Stimulated activated CD8-positive, alpha-beta memory T cell treated with anti-CD3 and anti-CD28 coated beads, Interleukin-7, amount 100 ng/mL, for 1 hour (primary cell): ENCODE data around the gene ZNF653.
A peak's percentile ranks its signal among the peaks of the same experiment; 100 is the strongest.
"Not testable (repeated sequence)": the region's sequence is repeated elsewhere in the genome, so short reads cannot be mapped to it uniquely, and the experiment has no call there.

Experiments used
- DNase-seq, 2 donors: peaks; one replicate each; pipeline ENCODE4 v3.0.0-alpha.2; 2020; ENCODE audit warnings: low read depth in 2 of 2

The ZNF653 gene

GRCh38 chr19:11456659-11457058, 49.0 kb downstream of the ZNF653 start:
- DNase-seq = no peak

- DNase-seq = not testable (repeated sequence)
These were observed 50.4 kb downstream of the ZNF653 start for GRCh38 chr19:11455233-11455554.

- DNase-seq = no peak
These were observed 51.9 kb downstream of the ZNF653 start for GRCh38 chr19:11453468-11454341.

GRCh38 chr19:11452620-11453310, 52.9 kb downstream of the ZNF653 start:
- no peak for DNase-seq

GRCh38 chr19:11451871-11452619, 53.6 kb downstream of the ZNF653 start:
- DNase-seq = no peak

- DNase-seq = no peak
These were observed 54.2 kb downstream of the ZNF653 start for GRCh38 chr19:11451327-11451870.

GRCh38 chr19:11450570-11451326, 54.9 kb downstream of the ZNF653 start:
- no peak for DNase-seq

- no peak for DNase-seq
These were observed 56.6 kb downstream of the ZNF653 start for GRCh38 chr19:11448923-11449554.

GRCh38 chr19:11448410-11448809, 57.2 kb downstream of the ZNF653 start:
- DNase-seq = no peak

GRCh38 chr19:11447347-11448262, 58.0 kb downstream of the ZNF653 start:
- no peak for DNase-seq

GRCh38 chr19:11446652-11447301, 58.9 kb downstream of the ZNF653 start:
- peak in 1 of 2 donors; percentile 34 for DNase-seq

GRCh38 chr19:11446271-11446651, 59.4 kb downstream of the ZNF653 start:
- DNase-seq = no peak

- DNase-seq = no peak
These were observed 60.5 kb downstream of the ZNF653 start for GRCh38 chr19:11445141-11445540.

GRCh38 chr19:11444059-11444458, 61.6 kb downstream of the ZNF653 start:
- no peak for DNase-seq

GRCh38 chr19:11437955-11438354, 67.7 kb downstream of the ZNF653 start:
- no peak for DNase-seq

- DNase-seq = no peak
These were observed 69.8 kb downstream of the ZNF653 start for GRCh38 chr19:11435833-11436313.

- DNase-seq = peak; percentile 95 to 97
These were observed 70.4 kb downstream of the ZNF653 start, which contains the start of the genes ODAD3 and PRKCSH for GRCh38 chr19:11435057-11435832. TSS of gene ODAD3 (minus strand) at chr19:11435121. CDS start at chr19:11435016, 105 bp downstream. TSS of gene PRKCSH (plus strand) at chr19:11435635. CDS start at chr19:11436118, 483 bp downstream.

- no peak for DNase-seq
These were observed 71.0 kb downstream of the ZNF653 start for GRCh38 chr19:11434703-11435056.
